SH-SY5Y (cell line): ENCODE results near the gene SYCN.

ENCODE experiments used
- GATA2 ChIP-seq: IDR thresholded peaks from 2 replicates; pipeline ENCODE4 v1.6.1; 2011; ENCODE audit warnings: mild to moderate bottlenecking, low read depth, low read length
- GATA3 ChIP-seq: IDR thresholded peaks from 2 replicates; pipeline ENCODE4 v1.6.1; 2011; ENCODE audit warnings: low read depth, mild to moderate bottlenecking, low read length, moderate library complexity

- no peak for TF ChIP-seq GATA3
- TF ChIP-seq GATA2: no peak
Measured at GRCh38 chr19:39160523-39160861, 43.6 kb downstream of the SYCN start.
